HG02571 (cell line): Measurements from ENCODE around the gene DLGAP1.

ENCODE experiments used
- ATAC-seq: cut with Tn5 transposase; IDR thresholded peaks from one replicate; pipeline ENCODE4 v1.9.1; 2021; ENCODE audit warnings: mild to moderate bottlenecking, moderate library complexity; ENCODE audit not compliant: unreplicated experiment

DLGAP1 gene

GRCh38 chr18:3910512-3910911 lies 544.6 kb downstream of the DLGAP1 start:
- no peak for ATAC-seq

GRCh38 chr18:3907955-3908354 lies 547.2 kb downstream of the DLGAP1 start:
- no peak for ATAC-seq

- ATAC-seq: no peak
Measured at GRCh38 chr18:3906116-3906750, 548.9 kb downstream of the DLGAP1 start.

DNA sequence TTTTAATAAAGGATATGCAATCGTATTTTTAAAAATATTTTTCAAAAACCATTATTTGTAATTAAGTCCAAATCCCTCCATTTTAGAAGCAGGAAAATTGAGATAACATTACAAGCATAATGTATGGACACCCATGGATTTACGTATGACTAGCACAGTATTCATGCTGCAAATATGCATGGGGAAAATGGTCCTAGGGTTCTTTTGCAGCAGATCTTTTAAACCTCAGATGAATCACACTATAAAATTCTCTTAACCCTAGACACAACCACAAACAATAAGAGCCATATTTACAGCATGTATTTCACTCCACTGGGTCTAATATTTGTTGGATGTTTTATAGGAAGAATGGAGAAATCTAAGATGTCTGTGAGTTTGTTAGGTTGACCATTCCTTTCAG lies 551.8 kb downstream of the DLGAP1 start:
- no peak for ATAC-seq

DNA sequence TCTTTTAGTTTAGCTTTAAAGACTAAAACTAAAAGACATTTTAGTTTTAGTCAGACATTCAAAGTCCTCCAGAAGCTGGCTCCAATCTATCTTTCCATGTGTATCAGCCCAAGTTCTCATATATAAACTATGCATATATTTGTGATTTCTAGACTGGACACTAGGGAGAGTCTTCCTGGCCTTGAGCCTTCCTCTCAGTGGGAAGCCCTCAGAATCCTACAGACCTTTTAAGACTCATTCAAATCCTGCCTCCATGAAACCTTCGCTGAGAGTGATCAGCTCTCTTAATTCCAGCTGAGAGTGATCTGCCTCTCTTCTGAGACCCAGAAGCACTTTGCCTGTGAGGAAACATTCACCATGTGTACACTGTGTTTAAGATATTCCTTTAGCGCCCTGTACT lies 552.4 kb downstream of the DLGAP1 start:
- no peak for ATAC-seq

GRCh38 chr18:3901811-3902210 lies 553.3 kb downstream of the DLGAP1 start:
- ATAC-seq: no peak

DNA sequence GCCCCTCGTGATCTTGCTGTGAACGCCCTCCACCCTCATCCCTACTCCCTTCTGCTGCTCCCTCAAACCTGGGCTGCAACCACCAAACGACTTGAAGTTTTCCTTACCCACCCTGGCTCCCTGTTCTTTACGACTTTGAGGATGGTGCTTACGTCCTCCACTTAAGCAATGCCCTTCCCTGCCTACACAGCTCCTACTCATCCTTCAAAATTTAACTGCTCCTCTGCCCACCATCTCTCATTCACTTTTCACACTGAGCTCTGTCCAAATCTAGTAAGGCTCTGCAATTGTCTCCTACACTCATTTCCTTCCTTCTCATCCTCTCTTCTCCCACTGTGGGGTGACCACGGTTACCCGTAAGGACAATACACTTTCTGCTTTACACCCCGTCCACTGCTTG lies 554.1 kb downstream of the DLGAP1 start:
- ATAC-seq: no peak

GRCh38 chr18:3900327-3900726 lies 554.8 kb downstream of the DLGAP1 start:
- no peak for ATAC-seq

DNA sequence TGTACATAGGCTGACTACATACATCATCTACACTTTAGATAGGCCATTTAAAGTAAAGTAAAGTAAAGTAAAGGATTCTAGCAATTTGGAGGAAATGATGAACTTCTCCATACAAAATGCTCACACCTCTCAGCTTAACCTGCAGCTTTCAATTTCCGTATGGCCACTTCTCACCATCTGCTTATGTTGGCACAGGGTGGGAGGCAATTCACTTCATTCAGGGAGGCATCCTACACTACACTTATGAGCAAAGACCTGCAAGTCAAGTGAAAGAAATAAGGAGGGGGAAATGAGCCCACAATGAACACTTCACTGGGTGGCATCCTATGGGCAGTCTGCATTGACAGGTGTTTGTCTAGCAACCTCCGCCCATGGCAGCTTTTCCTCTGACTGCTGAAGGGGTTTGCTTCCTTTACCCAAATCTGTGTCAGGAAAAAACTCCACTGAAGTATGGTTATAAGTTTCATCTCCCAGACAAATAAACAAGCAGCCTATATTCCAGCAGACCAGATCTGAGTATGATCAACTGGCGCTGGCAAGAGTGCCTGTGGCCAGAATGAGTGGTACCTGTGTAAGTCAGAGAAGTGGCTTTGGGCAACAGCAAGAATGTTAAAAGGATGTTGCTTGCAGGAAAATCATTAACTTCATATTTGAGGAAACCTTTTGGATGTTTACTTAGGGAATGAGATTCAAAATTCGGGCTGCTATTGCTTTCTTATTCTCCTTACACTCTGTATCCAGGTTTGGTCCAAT lies 556.1 kb downstream of the DLGAP1 start:
- ATAC-seq: no peak

DNA sequence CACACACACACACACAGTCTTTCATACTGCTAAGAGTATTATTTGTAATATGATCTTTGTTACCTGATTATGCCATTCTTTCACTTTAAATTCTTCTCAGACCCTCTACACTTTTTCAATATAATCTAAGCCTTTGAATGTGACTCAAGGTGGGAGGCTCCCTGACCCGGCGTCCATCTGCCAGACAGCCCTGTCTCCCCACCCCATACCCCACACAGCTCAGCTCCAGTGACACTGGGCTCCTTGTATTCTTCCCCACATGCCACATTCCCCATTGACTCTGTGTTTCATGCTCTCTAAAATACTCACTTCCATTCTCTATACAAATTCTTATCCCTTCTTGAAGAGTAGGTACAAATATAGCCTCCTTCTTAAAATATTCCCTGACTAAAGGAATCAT lies 563.0 kb downstream of the DLGAP1 start:
- no peak for ATAC-seq

DNA sequence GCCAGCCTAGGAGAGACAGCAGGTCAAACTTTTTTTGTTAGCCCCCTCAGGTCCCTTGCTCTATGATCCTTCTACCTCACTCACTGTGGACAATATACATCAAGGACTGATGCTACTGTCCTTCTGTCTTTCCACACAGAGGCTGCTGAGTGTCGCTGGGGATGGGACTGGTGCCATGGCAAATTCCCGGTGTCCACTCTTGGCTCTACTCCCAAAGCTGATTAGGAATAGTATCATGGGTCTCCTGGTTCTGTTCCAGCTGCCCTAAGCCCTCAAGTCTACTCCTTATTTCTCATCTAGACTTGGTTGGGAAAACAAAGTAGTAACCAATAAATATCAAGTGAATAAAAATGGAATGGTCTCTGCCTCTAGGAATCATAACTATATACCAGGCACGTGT lies 563.9 kb downstream of the DLGAP1 start:
- ATAC-seq: no peak

- ATAC-seq: no peak
Measured at GRCh38 chr18:3889803-3890202, 565.3 kb downstream of the DLGAP1 start.

DNA sequence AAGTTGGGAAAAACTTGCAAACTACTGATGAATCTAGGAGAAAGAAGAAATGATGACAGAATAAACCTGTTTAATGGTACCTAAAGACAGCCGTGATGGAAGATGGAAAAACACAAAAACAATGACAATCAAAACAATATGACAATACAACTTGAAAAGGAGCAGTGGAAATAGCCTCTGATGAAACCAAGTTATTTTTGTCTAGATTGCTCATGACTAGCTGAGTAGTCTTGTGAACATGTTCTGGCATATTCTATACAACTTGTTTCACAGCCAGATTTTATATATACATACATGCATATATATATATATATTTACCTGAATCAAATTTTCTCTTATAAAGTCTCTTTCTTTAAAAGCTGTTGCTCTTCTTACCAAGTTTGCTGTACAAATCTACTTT lies 566.0 kb downstream of the DLGAP1 start:
- ATAC-seq: no peak

GRCh38 chr18:3886575-3887322 lies 568.4 kb downstream of the DLGAP1 start:
- ATAC-seq: no peak

GRCh38 chr18:3885209-3885792 lies 569.8 kb downstream of the DLGAP1 start:
- ATAC-seq: no peak

- ATAC-seq: no peak
Measured at GRCh38 chr18:3879836-3880120, 575.3 kb downstream of the DLGAP1 start.

DNA sequence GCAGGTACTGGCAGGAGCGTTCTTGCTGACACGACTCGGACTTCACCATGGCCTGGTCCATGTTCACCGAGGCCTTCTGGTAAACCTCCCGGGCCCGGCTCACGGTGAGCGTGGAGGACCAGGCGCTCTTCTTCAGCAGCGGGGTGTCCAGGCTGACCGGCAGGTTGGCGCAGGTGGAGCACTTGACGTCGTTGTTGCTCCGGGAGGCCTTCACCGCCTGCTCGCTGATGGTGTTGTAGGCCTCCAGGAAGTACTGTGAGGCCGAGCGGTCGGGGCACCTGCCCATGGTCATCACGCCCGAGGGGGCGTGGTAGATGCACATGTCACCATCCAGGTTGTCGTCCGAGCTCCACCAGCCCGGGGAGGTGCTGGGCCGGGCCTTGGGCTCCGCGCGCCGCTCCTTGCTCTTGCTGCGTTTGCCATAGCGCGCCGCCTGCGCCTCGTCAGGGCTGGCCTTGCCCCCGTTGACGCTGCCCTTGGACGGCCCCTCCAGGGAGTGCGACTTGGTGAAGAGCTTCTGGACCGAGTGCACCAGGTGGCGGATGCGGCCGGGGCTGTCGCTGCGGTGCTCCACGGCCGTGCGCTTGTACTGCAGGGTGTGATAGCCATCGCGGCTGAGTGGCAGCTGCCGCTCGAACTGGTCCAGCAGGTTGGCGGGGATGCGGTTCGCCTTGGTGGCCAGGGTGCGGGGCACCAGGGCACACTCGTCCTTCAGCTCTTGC lies 575.8 kb downstream of the DLGAP1 start:
- no peak for ATAC-seq

DNA sequence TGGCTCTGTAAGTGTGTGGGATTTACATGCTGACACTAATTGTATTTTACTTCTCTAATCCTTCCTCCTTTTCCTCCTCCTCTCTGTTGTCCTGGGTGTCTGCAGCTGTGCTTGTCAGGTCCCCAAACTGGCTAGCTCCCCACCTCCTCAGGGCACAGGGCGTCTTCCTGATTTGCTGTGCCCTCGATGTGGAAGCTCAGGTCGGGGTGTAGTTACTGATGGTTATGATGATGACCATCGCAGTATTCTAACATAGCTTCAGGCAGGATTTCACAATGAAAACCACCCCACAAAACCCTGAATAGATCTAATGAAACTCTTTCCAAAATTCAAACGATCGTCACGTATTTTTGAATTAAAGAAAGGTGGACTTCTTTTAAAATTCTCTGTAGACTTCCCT lies 576.7 kb downstream of the DLGAP1 start:
- no peak for ATAC-seq

DNA sequence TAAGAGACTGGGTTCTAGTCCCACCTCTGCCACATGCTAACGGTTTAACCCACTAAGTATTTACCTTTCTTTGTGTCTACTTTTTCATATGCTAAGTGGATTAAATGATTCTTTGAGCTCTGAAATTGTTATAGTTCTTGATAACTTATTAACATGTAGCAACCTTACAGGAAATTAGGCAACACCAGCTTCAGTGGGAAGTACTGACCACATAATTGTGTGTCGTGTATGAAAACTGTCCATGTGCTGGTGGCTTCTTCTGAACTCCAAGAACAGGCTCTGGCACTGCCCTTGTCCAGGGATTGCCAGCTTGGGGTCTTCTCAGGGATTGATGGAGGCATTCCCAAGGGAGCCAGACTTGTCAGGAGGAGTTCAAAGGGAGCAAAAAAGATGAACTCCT lies 577.4 kb downstream of the DLGAP1 start:
- ATAC-seq: no peak

DNA sequence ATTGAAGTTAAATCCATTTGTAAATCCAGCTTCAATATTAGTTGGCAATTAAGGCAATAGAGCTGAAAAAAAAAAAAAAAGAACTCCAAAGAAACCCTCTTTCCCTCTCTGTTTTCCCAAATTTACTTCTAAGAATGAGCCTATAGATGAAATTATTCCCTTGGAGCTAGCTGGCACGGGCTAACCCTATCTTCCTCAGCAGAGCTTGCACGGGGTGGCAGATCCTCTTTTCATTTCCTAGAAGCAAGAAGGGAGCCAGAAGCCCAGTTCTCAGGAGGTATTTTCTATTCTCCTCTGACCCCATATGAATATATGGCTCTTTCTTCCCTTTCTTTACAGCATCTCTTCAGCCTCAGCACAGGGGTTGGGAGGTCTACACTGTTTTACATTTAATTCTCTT lies 579.1 kb downstream of the DLGAP1 start:
- no peak for ATAC-seq

DNA sequence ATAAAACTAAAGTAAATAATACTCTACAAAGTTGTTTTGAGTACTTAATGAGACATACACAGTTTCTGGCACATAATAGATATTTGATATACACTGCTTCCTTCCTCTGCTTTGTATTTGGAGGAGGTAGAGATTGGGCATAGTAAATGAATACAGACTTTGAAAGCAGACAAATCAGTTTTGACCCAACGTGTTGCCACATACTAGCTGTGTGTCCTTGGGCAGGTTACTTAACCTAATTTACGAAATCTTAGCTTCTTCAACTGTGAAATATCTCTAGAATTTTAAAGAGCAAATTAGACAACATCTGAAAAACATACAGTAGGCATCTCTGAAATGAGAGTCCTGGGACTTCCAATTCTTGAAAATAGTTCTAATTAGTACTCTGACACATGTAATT lies 579.7 kb downstream of the DLGAP1 start:
- no peak for ATAC-seq
